GM12801 (cell line): Measurements from ENCODE around the gene MAGI2.

Experiments used
- TF ChIP-seq, protein P1 (sequence below): IDR thresholded peaks from one replicate; pipeline ENCODE4 v1.5.1; 2011; ENCODE audit warnings: control low read depth; ENCODE audit not compliant: insufficient read length; ENCODE audit errors: extremely low read depth

The MAGI2 gene

DNA sequence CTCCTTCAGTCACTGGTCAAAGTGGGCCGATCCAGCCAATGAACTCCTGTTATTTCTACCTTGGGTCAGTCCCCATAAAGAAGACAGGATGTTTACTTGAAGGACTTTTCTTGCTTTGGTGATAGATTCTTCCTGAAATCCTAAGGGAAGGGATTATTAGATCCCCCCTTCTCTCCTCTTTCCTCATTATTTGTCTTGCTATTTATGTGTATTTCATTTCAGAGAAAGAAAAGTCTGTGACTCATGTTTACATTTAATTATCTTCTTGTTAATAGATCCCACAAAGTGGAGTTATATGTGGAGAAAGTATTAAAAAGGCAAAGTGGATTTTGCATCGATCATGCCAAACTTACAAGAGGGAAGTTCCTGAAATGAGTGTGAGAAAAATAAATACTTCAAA lies 1313.4 kb downstream of the MAGI2 start:
- TF ChIP-seq, protein P1, sequence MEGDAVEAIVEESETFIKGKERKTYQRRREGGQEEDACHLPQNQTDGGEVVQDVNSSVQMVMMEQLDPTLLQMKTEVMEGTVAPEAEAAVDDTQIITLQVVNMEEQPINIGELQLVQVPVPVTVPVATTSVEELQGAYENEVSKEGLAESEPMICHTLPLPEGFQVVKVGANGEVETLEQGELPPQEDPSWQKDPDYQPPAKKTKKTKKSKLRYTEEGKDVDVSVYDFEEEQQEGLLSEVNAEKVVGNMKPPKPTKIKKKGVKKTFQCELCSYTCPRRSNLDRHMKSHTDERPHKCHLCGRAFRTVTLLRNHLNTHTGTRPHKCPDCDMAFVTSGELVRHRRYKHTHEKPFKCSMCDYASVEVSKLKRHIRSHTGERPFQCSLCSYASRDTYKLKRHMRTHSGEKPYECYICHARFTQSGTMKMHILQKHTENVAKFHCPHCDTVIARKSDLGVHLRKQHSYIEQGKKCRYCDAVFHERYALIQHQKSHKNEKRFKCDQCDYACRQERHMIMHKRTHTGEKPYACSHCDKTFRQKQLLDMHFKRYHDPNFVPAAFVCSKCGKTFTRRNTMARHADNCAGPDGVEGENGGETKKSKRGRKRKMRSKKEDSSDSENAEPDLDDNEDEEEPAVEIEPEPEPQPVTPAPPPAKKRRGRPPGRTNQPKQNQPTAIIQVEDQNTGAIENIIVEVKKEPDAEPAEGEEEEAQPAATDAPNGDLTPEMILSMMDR: no peak

DNA sequence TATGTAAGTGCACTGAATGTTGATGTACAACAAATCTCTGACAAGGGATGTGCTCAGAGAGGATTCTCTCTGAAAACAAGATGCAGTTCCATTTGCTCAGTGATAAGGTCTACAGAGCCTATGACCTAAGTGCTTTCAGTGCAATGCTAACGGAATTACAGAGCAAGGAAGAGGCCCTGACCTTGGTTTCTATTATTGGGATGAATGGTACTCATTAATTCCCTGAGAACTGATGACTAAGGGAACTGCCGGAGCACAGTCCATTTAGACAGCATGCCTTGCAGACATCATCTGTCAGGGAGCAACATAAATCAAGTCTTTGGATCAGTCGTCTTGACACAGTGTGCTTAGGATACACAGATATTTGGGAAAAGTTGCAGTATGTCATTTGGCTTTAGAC lies 1314.1 kb downstream of the MAGI2 start:
- TF ChIP-seq, protein P1: no peak

DNA sequence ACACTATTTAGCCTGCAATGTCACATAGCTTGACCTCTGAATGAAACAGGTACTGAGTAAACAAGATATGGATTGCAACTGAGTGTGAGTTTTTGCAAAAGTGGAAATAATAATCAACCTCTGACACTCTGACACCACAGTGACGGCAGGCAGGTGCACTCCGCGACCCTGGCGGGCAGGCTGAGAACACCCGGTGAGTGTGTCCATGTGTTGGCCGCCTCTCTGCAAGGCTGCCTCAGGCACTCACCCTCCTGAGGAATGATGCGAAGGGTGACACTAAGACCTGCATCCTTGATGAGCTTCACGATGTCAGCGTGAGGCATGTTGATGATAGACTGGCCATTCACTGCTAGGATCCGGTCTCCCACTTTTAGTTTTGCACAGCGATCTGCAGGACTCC lies 1318.7 kb downstream of the MAGI2 start:
- TF ChIP-seq, protein P1: no peak

DNA sequence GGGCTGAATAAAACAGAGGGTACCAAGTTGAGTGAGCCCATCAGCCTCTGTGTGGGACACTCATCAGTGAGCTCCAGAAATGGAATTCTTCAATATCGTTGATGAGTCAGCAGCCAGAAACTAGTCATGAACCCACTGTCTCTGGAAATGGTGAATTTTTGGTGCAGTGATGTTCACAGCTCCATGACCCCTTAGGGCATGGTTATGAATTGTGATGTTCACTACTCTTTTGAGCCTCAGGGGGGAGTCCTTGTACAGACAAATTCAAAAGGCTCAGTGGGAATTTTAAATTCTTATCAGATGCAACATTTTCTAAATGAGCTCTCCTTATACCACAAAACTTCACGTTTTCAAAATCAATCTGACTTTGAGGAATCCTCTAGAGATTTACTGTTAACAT lies 1319.2 kb downstream of the MAGI2 start:
- TF ChIP-seq, protein P1: no peak

DNA sequence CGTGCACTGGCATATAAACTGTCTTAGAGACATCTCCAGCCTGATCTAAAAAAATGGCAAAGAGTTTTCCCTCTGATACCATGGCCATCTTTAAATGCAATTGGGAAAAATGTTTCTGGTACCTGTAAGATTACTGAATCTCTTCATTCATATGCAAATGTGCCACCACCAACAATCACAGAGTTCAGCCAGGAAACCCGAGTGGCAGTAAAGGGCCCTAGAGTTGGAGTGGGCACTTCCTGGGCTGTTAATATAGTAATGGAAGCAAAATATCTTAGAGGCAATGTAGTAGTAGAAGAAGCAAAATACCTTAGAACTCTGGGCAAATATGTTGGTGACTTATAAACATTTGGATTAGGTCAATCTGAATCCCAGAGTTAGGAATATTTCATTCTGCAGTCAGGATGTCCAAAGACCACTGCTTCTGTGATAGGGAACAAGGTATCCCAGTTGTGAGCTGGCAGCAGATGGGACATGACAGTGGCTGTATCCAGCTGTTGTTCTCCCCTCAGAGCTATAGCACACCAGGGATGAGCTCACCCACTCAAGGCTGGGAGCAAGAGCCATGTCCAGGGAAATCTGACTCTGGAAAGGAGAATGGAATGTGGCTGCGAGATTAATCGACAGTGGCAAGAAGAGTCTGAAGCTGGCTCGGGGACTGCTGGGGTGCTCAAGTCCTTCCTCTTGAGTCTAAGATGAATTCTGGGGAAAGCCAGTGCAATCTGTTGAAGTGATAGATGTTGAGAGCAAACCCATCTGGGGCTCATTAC lies 1322.8 kb downstream of the MAGI2 start:
- TF ChIP-seq, protein P1: no peak

DNA sequence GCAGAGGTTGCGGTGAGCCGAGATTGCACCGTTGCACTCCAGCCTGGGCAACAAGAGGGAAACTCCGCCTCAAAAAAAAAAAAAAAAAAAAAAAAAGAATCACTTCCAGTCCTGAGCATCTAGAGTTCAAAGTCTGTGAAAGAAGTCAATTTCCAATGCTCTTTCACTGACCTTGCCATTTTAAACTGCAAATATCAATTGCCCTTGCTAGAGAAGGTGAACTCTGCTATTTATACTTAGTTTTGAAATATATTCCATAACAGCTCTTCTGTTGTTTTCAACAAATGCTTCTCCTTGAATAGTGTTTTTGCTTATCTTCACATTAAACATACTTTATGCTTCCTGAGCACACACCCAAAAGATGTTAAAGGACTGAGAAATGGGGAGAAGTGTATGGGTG lies 1323.6 kb downstream of the MAGI2 start:
- TF ChIP-seq, protein P1: no peak

DNA sequence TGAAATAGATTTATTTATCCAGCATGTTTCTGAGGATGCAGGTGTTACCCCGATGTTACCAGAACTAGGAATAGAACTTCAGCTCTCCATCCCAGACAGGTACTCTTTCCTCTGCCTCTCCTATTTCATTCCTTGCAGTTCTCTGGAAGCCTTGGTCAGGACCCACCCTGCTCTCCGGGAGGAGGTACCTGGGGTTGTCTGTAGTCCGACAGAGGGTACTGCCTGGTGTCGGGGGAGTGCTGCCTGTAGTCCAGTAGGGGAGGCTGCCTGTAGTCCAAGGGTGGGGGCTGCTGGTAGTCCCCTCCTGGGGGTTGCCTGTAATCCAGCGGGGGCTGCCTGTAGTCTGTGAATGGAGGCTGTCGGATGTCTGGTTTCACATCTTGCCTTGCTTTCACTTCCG lies 1326.5 kb downstream of the MAGI2 start:
- TF ChIP-seq, protein P1: no peak
